Fibroblast of pulmonary artery (primary cell): ENCODE measurements around the gene C17orf67.

Experiments used
- DNase-seq: peaks from one replicate; pipeline ENCODE4 v3.0.0-alpha.2; 2010; ENCODE audit warnings: low read depth
- H3K4me3 ChIP-seq: replicated peaks from 2 replicates; pipeline ENCODE4 v1.5.1; 2011; ENCODE audit warnings: low read depth, mild to moderate bottlenecking, control low read depth, low read length, moderate library complexity
- TF ChIP-seq, protein P1 (sequence below): IDR thresholded peaks from 2 replicates; pipeline ENCODE4 v1.5.1; 2011; ENCODE audit warnings: mild to moderate bottlenecking, control low read depth, low read length, inconsistent platforms; ENCODE audit errors: missing control alignments

C17orf67 gene

DNA sequence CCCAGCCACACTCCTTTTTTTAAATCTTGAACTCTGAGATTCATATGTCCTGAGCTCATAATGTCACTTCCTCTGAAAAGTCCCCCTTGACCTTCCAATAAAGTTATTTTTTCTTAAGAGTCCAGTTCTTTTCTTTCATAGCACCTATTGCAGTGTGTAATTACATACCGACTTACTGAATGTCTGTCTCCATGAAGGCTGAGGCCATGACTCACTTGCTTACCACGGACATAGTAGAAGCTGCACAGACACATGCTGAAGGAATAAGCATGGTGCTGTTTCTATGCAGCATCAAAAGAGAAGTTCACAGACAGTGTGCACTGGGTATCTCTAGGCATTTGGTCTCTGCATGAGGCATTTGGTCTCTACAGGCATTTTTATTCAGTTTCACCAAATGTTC, 77.2 kb downstream of the C17orf67 start:
- TF ChIP-seq, protein P1, sequence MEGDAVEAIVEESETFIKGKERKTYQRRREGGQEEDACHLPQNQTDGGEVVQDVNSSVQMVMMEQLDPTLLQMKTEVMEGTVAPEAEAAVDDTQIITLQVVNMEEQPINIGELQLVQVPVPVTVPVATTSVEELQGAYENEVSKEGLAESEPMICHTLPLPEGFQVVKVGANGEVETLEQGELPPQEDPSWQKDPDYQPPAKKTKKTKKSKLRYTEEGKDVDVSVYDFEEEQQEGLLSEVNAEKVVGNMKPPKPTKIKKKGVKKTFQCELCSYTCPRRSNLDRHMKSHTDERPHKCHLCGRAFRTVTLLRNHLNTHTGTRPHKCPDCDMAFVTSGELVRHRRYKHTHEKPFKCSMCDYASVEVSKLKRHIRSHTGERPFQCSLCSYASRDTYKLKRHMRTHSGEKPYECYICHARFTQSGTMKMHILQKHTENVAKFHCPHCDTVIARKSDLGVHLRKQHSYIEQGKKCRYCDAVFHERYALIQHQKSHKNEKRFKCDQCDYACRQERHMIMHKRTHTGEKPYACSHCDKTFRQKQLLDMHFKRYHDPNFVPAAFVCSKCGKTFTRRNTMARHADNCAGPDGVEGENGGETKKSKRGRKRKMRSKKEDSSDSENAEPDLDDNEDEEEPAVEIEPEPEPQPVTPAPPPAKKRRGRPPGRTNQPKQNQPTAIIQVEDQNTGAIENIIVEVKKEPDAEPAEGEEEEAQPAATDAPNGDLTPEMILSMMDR, result no peak
- H3K4me3 ChIP-seq, result no peak overlapping the region
- peak; percentile 42 for DNase-seq

DNA sequence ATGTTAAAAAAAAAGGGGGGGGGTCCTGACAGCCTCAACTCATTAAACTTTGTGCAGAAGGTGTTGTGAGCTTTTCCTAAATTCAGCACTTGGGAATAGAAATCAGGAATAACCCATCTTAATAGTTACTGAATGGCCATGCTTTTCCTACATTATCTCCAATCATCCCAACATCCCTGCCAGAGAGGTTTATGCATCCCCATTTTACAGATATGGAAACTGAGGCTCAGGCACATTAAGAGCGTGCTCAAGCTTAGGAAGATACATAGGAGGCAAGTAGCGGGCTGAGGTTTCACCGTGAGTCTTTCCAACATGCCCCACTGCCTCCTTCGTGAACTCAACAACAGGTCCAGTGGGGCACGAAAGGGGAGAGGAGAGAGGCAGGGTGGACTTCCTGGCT, 78.4 kb downstream of the C17orf67 start:
- no peak for DNase-seq
- no peak overlapping the region for H3K4me3 ChIP-seq
- TF ChIP-seq, protein P1, result no peak

DNA sequence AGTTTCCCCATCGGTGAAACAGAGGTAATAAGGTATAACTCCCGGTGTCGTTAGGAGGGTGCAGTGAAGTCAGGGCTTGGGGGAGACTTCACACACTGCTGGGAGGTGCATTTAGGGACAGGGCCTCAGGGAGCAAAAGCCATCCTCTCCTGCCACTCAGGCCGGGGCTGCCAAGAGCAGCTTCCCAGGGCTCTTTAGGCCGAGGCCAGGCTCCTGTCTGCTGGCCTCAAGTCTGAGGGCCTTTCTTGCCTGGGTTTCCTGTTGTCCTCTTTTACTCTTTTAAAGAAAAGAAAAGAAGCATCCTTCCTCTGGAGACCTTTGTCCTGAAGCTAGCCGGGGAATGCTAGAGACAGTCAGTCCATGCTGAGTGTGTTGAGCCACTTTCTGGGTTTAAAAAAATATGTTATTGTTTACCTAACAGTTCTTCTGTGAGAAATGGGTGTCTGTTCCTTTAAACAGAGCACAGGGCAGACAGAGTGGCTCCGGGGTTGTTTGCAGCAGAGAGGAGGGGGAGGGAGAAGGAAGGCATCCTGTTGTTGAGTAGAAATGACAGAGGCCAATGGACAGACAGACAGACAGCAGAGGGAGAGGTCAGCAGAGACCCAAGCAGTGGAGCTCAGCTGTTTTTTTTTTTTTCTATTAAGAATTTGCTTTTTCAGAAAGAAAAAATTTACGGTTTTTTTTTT, 79.1 kb downstream of the C17orf67 start:
- TF ChIP-seq, protein P1, result no peak
- H3K4me3 ChIP-seq, result no peak overlapping the region
- peak; percentile 24 for DNase-seq

DNA sequence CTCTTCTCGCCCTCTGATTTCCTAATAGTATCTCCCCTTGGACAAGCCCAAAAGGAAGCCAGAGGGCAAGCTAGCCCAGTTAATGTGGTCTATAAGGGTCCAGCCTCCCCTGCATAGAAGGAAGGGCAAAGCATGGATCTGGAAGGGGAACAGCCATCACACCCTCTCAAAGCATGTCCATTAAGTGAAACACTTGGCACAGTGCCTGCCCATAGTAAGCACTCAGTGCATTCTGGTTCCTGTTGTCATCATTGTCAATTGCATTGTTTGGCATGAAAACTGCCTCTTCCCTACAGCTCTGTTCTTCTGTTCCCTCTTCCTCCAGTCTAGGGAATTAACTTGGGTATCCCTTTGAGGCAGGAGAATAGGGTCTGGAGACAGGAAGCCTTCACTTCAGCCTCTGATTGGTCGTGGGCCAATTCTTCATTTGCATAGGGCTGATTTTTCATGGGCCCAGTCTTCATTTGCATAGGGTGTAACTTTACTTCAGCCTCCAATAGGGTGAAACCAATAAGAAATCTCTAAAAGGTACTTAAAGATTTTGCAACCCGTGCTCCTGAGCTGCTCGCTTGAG, 81.4 kb downstream of the C17orf67 start:
- peak; percentile 4 for DNase-seq
- H3K4me3 ChIP-seq, result no peak overlapping the region
- TF ChIP-seq, protein P1, result no peak

DNA sequence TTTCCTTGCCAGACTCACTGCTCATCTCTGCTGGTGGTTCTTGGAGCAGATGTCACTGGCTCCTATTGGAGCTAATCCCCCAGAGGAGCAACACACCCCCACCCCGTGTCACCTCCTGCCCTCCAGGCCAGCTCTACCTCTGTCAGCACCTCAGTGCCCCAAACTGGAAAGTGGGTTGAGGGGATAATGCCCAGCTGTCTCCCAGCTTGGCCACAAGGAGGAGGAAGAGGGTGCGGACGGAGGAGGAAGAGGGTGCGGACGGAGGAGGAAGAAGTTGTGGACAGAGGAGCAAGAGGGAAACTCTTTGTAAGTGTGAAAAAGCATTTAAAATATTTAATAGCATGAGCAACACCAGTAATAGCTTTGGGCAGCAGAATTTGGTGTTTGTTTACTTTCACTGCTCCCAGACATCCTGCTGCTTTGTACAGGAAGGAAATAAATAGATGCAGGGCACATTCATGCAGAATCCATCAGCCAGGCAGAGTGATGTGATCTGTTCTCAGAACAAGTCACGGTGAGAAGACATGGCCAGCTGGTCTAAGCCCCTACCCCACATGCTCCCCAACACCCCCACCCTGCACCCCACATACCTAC, 82.5 kb downstream of the C17orf67 start:
- no peak overlapping the region for H3K4me3 ChIP-seq
- DNase-seq, result no peak
- TF ChIP-seq, protein P1, result no peak

DNA sequence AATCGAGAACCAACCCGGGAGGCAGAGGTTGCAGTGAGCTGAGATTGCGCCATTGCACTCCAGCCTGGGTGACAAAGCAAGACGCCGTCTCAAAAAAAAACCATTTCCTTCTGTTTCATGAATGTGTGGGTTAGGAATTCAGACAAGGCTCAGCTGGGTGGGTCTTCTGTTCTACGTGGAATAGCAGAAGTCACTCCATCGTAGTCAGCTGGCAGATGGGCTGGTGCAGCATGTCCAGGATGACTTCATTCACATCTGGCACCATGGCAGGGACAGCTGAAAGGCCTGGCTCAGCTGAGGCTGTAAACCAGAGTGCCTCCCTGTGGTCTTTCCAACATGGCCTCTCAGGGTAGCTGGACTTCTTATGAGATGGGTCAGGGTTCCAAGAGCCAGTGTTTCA, 89.0 kb downstream of the C17orf67 start:
- TF ChIP-seq, protein P1, result no peak
- H3K4me3 ChIP-seq, result no peak overlapping the region
- DNase-seq, result no peak
